HCT116 (cell line): ENCODE measurements around the gene LIN7A. TPM values are rescaled to one million over a fixed set of nuclear protein-coding genes. Genes with fewer than 3 reads are reported as not detected.

Experiments used
- ATAC-seq: fragments of 200-7000 bp; cut with Tn5 transposase; 2 replicates; pipeline ENCODE4 v1.9.1; 2020; ENCODE audit warnings: mild to moderate bottlenecking, moderate library complexity
- BruUV-seq: library from RNA; stranded (reverse); fragments of 400-500 nt; replicated peaks from 2 replicates; lab custom pipeline; 2021; lab: Mats Ljungman, UMichigan
- CTCF ChIA-PET: fragments of 300-600 bp; sonication (Branson Sonifier 250); formaldehyde crosslinking; loops from one replicate; lab custom pipeline; 2021; ENCODE audit warnings: antibody characterized with exemption; lab: Charles Lee
- POLR2A ChIA-PET: fragments of 300-600, 350-600 bp; sonication (Branson Sonifier 250); formaldehyde crosslinking; loops from one replicate; lab custom pipeline; 2021; ENCODE audit warnings: antibody characterized with exemption; lab: Charles Lee
- RAD21 ChIA-PET, 2 experiments: fragments of 300-600 bp; sonication (Branson Sonifier 250); formaldehyde crosslinking; loops; one replicate each; lab custom pipeline; 2023; ENCODE audit warnings: low total read pairs in 2 of 2; ENCODE audit not compliant: uncharacterized antibody in 2 of 2, unreplicated experiment in 2 of 2, low non-redundant PET in 1 of 2; lab: Charles Lee
- DNase-seq: peaks from one replicate; pipeline ENCODE4 v3.0.0-alpha.2; 2010; ENCODE audit warnings: low read depth, low spot score
- H2AFZ ChIP-seq: fragments of 200-600 bp; shearing (Covaris generic), sonication (generic); 2 replicates; pipeline ENCODE4 v1.6.1; 2017; ENCODE audit warnings: low read depth, mixed run types, mixed read lengths, antibody characterized with exemption, low read length; ENCODE audit not compliant: poor library complexity, severe bottlenecking
- H3K27ac ChIP-seq: 2 replicates; pipeline ENCODE4 v1.5.1; 2012; ENCODE audit warnings: low read depth, low read length
- H3K27me3 ChIP-seq: fragments of 200-600 bp; sonication (generic); 2 replicates; pipeline ENCODE4 v1.6.1; 2016; ENCODE audit warnings: mixed run types, low read length, mixed read lengths; ENCODE audit not compliant: insufficient read depth
- H3K36me3 ChIP-seq, 2 experiments: fragments of 200-500 bp in 1 of 2; fragments of 200-600 bp in 1 of 2; sonication (Bioruptor generic) in 1 of 2; sonication (generic) in 1 of 2; 2 replicates each; pipeline versions ENCODE4 v1.5.1 to v1.6.1; 2014 to 2016; ENCODE audit warnings: low read length in 2 of 2, inconsistent platforms in 1 of 2, mixed read lengths in 1 of 2, mixed run types in 1 of 2; ENCODE audit not compliant: insufficient read depth in 2 of 2, control insufficient read depth in 1 of 2
- H3K4me1 ChIP-seq, 2 experiments: fragments of 200-600 bp in 1 of 2; sonication (generic) in 1 of 2; 2 replicates each; pipeline versions ENCODE4 v1.5.1 to v1.6.1; 2012 to 2017; ENCODE audit warnings: low read length in 2 of 2, inconsistent platforms in 1 of 2, mild to moderate bottlenecking in 1 of 2, mixed read lengths in 1 of 2, mixed run types in 1 of 2, moderate library complexity in 1 of 2; ENCODE audit not compliant: insufficient read depth in 2 of 2, control insufficient read depth in 1 of 2
- H3K4me2 ChIP-seq: fragments of 200-600 bp; sonication (generic); 2 replicates; pipeline ENCODE4 v1.6.1; 2017; ENCODE audit warnings: mixed run types, low read length, mixed read lengths
- H3K4me3 ChIP-seq, 2 experiments: fragments of 200-600 bp in 1 of 2; sonication (generic) in 1 of 2; replicated peaks in 1 of 2; 2 replicates each; pipeline ENCODE4 v1.5.1; 2011 to 2016; ENCODE audit warnings: low read length in 2 of 2, control low read depth in 1 of 2, low read depth in 1 of 2, mild to moderate bottlenecking in 1 of 2, mixed read lengths in 1 of 2, mixed run types in 1 of 2
- H3K79me2 ChIP-seq: fragments of 200-600 bp; sonication (generic); 2 replicates; pipeline ENCODE4 v1.6.1; 2017; ENCODE audit warnings: mild to moderate bottlenecking, mixed run types, low read length, moderate library complexity, mixed read lengths; ENCODE audit not compliant: insufficient read depth
- H3K9ac ChIP-seq: fragments of 200-600 bp; sonication (generic); 2 replicates; pipeline ENCODE4 v1.6.1; 2016; ENCODE audit warnings: low read length, mixed read lengths
- H3K9me2 ChIP-seq: fragments of 200-600 bp; sonication (generic), shearing (Covaris generic); 2 replicates; pipeline ENCODE4 v1.6.1; 2017; ENCODE audit warnings: mixed run types, mild to moderate bottlenecking, moderate library complexity; ENCODE audit not compliant: insufficient read depth
- H3K9me3 ChIP-seq, 2 experiments: fragments of 200-500 bp in 1 of 2; fragments of 200-600 bp in 1 of 2; sonication (Bioruptor generic) in 1 of 2; sonication (generic) in 1 of 2; 2 replicates each; pipeline ENCODE4 v1.6.1; 2014 to 2017; ENCODE audit warnings: low read length in 2 of 2, mixed read lengths in 2 of 2, inconsistent platforms in 1 of 2, low read depth in 1 of 2, mild to moderate bottlenecking in 1 of 2, mixed run types in 1 of 2, moderate library complexity in 1 of 2; ENCODE audit not compliant: control insufficient read depth in 1 of 2, insufficient read depth in 1 of 2
- H4K20me1 ChIP-seq: fragments of 200-600 bp; sonication (generic), shearing (Covaris generic); 2 replicates; pipeline ENCODE4 v1.6.1; 2017; ENCODE audit warnings: mixed run types, mild to moderate bottlenecking, moderate library complexity; ENCODE audit not compliant: insufficient read depth
- CEBPB ChIP-seq: IDR thresholded peaks from 2 replicates; pipeline ENCODE4 v1.6.1; 2012; ENCODE audit warnings: low read depth
- ELF1 ChIP-seq: IDR thresholded peaks from 2 replicates; pipeline ENCODE4 v1.6.1; 2012; ENCODE audit warnings: low read depth, borderline replicate concordance
- EZH2 ChIP-seq: fragments of 200-600 bp; sonication (generic); IDR thresholded peaks from 2 replicates; pipeline ENCODE4 v1.6.1; 2017; ENCODE audit warnings: antibody characterized with exemption, mixed run types
- EZH2phosphoT487 ChIP-seq: fragments of 200-600 bp; IDR thresholded peaks from 2 replicates; pipeline ENCODE4 v1.6.1; 2018; ENCODE audit warnings: antibody characterized with exemption, borderline replicate concordance
- FOSL1 ChIP-seq: IDR thresholded peaks from 2 replicates; pipeline ENCODE4 v1.6.1; 2012; ENCODE audit warnings: low read depth
- JUND ChIP-seq: IDR thresholded peaks from 2 replicates; pipeline ENCODE4 v1.6.1; 2012
- RAD21 ChIP-seq: IDR thresholded peaks from 2 replicates; pipeline ENCODE4 v1.6.1; 2012; ENCODE audit warnings: low read depth, mild to moderate bottlenecking
- SP1 ChIP-seq: IDR thresholded peaks from 2 replicates; pipeline ENCODE4 v1.6.1; 2012; ENCODE audit warnings: low read depth
- TCF7L2 ChIP-seq: IDR thresholded peaks from 2 replicates; pipeline ENCODE4 v1.7.0; 2011; ENCODE audit warnings: borderline replicate concordance, inconsistent platforms; ENCODE audit not compliant: insufficient read depth, insufficient read length; ENCODE audit errors: extremely low read depth
- YY1 ChIP-seq: IDR thresholded peaks from 2 replicates; pipeline ENCODE4 v1.6.1; 2011; ENCODE audit warnings: low read length, low read depth, moderate library complexity, mild to moderate bottlenecking; ENCODE audit not compliant: insufficient replicate concordance; ENCODE audit errors: extremely low read depth
- ZNF274 ChIP-seq: fragments of 200-500 bp; sonication (Bioruptor generic); IDR thresholded peaks from 2 replicates; pipeline ENCODE4 v1.6.1; 2014; ENCODE audit warnings: mild to moderate bottlenecking, low read depth, low read length, inconsistent platforms
- intact Hi-C: fragments of 100-400 bp; cut with micrococcal nuclease; formaldehyde crosslinking; loops from 2 replicates; pipeline ENCODE4 v1.10.0; 2022
- total RNA-seq: library from RNA; stranded (reverse); gene quantifications from one replicate; pipeline ENCODE4 v1.2.1, GENCODE V29; 2021; ENCODE audit not compliant: unreplicated experiment
- TF ChIP-seq, protein P1 (sequence below): IDR thresholded peaks from 2 replicates; pipeline ENCODE4 v1.6.1; 2012
- TF ChIP-seq, protein P2 (sequence below), 3 experiments: fragments of 200-600 bp in 1 of 3; sonication (generic) in 1 of 3; IDR thresholded peaks in 2 of 3; conservative IDR thresholded peaks in 1 of 3; 2 replicates each; pipeline ENCODE4 v1.5.1; 2012 to 2017; ENCODE audit warnings: low read depth in 2 of 3, low read length in 2 of 3, antibody characterized with exemption in 1 of 3, borderline replicate concordance in 1 of 3, control low read depth in 1 of 3, mild to moderate bottlenecking in 1 of 3, mixed read lengths in 1 of 3, mixed run types in 1 of 3, moderate library complexity in 1 of 3; ENCODE audit not compliant: insufficient read depth in 1 of 3
- TF ChIP-seq, protein P3 (sequence below): IDR thresholded peaks from 2 replicates; pipeline ENCODE4 v1.6.1; 2012; ENCODE audit warnings: low read depth
- TF ChIP-seq, protein P4 (sequence below): IDR thresholded peaks from 2 replicates; pipeline ENCODE4 v1.6.1; 2012

Gene LIN7A
- total RNA-seq, 1 experiment from 2014 or later, result 1.5 TPM

DNA sequence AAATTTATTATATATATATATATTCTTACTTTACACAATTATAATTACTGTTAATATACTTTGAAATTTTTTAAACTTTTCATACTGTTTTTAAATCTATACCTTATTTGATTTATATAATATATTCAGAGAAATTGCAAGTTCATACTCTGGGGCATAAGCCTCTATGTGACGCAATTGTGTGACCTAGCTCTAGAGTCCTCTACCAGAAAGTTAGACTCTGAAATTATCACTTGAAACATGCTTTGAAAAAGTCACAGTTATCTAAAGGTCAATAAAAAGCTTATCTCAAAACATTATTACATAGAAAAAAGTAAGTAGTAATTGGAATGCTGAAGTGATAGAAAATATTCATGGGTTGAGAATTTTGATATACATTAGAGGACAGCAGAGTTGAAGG is 93.8 kb downstream of the LIN7A start (continued):
- TF ChIP-seq SP1 (no peak), RAD21 (no peak), ELF1 (no peak), CEBPB (no peak), EZH2 (no peak), FOSL1 (no peak)
- TF ChIP-seq, protein P1, sequence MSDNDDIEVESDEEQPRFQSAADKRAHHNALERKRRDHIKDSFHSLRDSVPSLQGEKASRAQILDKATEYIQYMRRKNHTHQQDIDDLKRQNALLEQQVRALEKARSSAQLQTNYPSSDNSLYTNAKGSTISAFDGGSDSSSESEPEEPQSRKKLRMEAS, result no peak
- TF ChIP-seq, protein P2, sequence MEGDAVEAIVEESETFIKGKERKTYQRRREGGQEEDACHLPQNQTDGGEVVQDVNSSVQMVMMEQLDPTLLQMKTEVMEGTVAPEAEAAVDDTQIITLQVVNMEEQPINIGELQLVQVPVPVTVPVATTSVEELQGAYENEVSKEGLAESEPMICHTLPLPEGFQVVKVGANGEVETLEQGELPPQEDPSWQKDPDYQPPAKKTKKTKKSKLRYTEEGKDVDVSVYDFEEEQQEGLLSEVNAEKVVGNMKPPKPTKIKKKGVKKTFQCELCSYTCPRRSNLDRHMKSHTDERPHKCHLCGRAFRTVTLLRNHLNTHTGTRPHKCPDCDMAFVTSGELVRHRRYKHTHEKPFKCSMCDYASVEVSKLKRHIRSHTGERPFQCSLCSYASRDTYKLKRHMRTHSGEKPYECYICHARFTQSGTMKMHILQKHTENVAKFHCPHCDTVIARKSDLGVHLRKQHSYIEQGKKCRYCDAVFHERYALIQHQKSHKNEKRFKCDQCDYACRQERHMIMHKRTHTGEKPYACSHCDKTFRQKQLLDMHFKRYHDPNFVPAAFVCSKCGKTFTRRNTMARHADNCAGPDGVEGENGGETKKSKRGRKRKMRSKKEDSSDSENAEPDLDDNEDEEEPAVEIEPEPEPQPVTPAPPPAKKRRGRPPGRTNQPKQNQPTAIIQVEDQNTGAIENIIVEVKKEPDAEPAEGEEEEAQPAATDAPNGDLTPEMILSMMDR (IDR thresholded peaks at IDR 0.05 in 2 of 3, conservative IDR thresholded peaks at IDR 0.05 in 1 of 3; ENCODE audit: borderline replicate concordance in 1 of 3, insufficient read depth in 1 of 3, low read depth in 2 of 3, low read length in 2 of 3), result no peak

DNA sequence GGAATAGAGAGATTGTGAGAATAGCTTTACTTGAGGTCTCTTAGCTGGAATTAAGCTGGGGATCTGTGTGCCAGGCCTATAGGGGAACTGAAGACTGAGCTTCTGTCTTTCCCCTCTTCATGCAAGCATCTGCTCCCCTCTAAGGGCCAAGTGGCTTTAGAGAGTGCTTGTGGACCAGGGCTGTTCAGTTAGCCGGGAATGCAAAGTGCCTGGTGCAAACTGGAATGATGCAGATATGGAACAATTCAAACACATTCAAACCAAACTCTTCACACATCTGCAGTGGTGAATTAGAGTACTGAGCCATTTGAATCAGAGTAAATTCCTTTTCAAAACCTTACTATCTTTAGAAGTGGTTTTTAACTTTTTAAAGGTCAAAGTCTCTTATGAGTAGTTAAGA is 99.0 kb downstream of the LIN7A start:
- CTCF ChIA-PET, result interaction anchor here (1.8 kb wide), 1 partner anchor 420 kb away, joined by 20 read pairs; no protein-coding TSS in a partner anchor
- Histone ChIP-seq H3K4me2 (no peak overlapping the region), H3K9me3 (no peaks in the 10 kb centered on the region)
- TF ChIP-seq, protein P2 (IDR thresholded peaks at IDR 0.05 in 2 of 3, conservative IDR thresholded peaks at IDR 0.05 in 1 of 3; ENCODE audit: borderline replicate concordance in 1 of 3, insufficient read depth in 1 of 3, low read depth in 2 of 3, low read length in 2 of 3), result no peak
- TF ChIP-seq CEBPB (no peak), EZH2phosphoT487 (no peak), ZNF274 (no peak), YY1 (no peak), ELF1 (no peak), JUND (no peak), TCF7L2 (no peak)
- TF ChIP-seq, protein P3, sequence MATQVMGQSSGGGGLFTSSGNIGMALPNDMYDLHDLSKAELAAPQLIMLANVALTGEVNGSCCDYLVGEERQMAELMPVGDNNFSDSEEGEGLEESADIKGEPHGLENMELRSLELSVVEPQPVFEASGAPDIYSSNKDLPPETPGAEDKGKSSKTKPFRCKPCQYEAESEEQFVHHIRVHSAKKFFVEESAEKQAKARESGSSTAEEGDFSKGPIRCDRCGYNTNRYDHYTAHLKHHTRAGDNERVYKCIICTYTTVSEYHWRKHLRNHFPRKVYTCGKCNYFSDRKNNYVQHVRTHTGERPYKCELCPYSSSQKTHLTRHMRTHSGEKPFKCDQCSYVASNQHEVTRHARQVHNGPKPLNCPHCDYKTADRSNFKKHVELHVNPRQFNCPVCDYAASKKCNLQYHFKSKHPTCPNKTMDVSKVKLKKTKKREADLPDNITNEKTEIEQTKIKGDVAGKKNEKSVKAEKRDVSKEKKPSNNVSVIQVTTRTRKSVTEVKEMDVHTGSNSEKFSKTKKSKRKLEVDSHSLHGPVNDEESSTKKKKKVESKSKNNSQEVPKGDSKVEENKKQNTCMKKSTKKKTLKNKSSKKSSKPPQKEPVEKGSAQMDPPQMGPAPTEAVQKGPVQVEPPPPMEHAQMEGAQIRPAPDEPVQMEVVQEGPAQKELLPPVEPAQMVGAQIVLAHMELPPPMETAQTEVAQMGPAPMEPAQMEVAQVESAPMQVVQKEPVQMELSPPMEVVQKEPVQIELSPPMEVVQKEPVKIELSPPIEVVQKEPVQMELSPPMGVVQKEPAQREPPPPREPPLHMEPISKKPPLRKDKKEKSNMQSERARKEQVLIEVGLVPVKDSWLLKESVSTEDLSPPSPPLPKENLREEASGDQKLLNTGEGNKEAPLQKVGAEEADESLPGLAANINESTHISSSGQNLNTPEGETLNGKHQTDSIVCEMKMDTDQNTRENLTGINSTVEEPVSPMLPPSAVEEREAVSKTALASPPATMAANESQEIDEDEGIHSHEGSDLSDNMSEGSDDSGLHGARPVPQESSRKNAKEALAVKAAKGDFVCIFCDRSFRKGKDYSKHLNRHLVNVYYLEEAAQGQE, result no peak
- TF ChIP-seq, protein P4, sequence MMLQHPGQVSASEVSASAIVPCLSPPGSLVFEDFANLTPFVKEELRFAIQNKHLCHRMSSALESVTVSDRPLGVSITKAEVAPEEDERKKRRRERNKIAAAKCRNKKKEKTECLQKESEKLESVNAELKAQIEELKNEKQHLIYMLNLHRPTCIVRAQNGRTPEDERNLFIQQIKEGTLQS, result no peak

More for the DNA sequence above, 99.0 kb downstream of the LIN7A start:
- H3K9me2 ChIP-seq, result no peaks in the 10 kb centered on the region
- H3K27me3 ChIP-seq, result peaks cover 23% of the 10 kb centered on the region
- BruUV-seq, result no TSS peak
- intact Hi-C loops, result loop anchor here (10.0 kb wide), 1 partner anchor 416 kb away; no protein-coding TSS in a partner anchor
- H3K4me3 ChIP-seq, result no peak overlapping the region
- no peak overlapping the region for H3K9ac ChIP-seq
- no peak overlapping the region for H2AFZ ChIP-seq
- POLR2A ChIA-PET, result no interaction called here
- DNase-seq (no peak), ATAC-seq (no peak)
- no peaks in the 10 kb centered on the region for H3K79me2 ChIP-seq
- H3K27ac ChIP-seq, result no peak overlapping the region
- H3K4me1 ChIP-seq, result no peaks in the 10 kb centered on the region
- RAD21 ChIA-PET, result no interaction called here
- no peaks in the 10 kb centered on the region for H4K20me1 ChIP-seq
- H3K36me3 ChIP-seq, result no peaks in the 10 kb centered on the region
